ENCODE data around the gene SUSD1.

GRCh38 chr9:112034216-112034611 lies 140.9 kb downstream of the SUSD1 start:
- TF ChIP-seq CTCF (IDR thresholded peaks at IDR 0.05) (no peak), POLR2AphosphoS5 (IDR thresholded peaks at IDR 0.05) (no peak), POLR2A (IDR thresholded peaks at IDR 0.05) (no peak), EP300 (IDR thresholded peaks at IDR 0.05; ENCODE audit: low read depth) (no peak)

Data from transverse colon (tissue), 4 donors.